IPS-NIHi11 (cell line): ENCODE results near the gene MFGE8.

Source experiments
- DNase-seq: peaks from one replicate; pipeline ENCODE4 v3.0.0; 2012; ENCODE audit warnings: mixed read lengths, low spot score

MFGE8 gene

DNA sequence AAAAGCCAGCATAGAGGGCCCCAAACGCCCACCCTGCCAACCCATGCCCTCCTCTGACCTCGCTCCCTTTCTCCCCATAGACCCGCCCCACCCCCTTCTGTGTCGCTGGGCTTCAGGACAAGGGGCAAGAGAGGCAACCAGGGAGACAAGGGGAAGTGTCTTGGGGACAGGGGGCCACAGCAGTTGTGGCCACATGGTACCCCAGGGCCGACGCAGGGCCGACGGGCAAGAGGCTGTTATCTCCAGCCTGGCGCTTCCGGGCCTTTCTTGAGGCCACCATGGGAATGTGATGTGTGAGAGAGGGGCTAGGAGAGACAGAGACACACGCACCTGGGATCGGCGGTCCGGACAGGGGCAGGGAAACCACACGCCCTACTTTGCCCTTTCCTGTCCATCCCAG is 14.4 kb downstream of the MFGE8 start:
- no peak for DNase-seq

- DNase-seq: no peak
These were observed 15.6 kb downstream of the MFGE8 start for GRCh38 chr15:88897456-88898194.

DNA sequence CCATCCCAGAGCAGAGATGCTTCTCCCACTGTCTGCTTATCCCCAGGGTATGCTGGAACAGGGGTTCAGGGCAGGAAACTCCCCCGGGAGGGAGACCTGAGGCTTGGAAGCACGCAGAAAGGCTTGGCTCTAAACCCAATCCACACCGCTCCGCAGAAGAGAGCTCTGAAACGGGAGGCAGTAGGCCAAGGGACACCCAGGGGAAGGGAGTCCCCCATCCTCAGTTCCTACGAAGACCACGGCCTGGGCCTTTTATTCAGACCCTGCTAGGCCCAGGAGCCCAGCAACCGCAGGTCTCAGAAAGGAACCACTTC is 16.1 kb downstream of the MFGE8 start:
- no peak for DNase-seq

- no peak for DNase-seq
These were observed 16.7 kb downstream of the MFGE8 start for GRCh38 chr15:88896333-88897033.

- peak; percentile 79 for DNase-seq
These were observed 18.1 kb downstream of the MFGE8 start, which contains the start of gene HAPLN3 for GRCh38 chr15:88894819-88895767. TSS of gene HAPLN3 (minus strand) at chr15:88895544. CDS start at chr15:88887298, 8,246 bp downstream.

DNA sequence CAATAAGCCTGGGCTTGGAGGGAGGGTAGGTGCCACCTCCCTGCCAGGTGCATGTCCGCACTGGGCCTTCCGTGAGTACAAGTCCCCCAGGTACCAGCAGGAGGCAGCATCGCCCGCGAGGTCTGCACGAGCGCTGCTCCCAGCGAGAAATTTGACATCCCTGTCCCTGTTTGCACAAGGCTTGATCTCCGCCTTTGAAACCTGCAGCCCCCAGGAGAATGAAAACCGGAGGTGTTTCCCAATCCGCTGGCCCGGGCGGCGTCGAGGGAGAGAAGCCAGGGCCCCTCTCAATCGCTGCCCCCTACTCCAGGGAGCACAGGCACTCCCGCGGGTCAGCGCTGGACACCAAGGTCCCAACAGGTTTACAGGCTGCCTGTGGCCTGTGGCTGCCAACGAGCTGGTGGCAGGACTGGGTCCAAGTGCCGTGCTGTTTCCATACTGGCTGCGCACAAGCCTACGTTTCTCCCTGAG is 18.8 kb downstream of the MFGE8 start:
- DNase-seq: peak; percentile 88

DNA sequence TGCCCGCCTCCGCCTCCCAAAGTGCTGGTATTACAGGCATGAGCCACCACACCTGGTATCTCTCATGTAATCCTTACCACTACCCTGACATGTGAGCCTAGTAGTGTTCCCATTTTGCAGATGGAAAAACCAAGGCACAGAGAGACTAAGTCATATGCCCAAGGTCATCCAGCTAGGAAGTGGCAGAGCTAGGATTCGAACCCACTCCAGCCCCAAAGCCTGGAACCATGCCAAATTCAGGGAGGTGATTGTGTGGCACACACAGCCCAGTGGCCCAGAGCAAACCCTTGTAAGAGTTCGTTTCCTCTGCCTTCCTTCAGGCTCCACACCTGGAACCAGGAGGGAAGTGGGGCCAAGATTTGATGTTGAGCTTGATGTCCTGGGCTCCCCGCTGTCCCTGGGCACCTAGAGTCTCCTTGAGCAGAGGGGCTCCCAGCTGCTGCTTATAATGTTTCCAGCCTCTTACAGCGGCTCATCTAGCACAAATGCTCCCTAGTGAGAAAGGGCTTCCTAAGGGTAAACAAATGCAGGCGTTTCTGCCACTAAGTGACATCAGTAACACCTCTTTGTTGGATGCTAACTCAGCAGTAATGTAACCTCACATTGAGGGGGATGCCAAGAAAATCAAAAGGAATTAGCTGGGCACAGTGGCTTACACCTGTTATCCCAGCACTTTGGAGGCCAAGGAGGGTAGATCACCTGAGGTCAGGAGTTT is 21.5 kb downstream of the MFGE8 start:
- no peak for DNase-seq

GRCh38 chr15:88890495-88890894 is 22.7 kb downstream of the MFGE8 start:
- DNase-seq: no peak

GRCh38 chr15:88888719-88889118 is 24.5 kb downstream of the MFGE8 start:
- DNase-seq: no peak

- DNase-seq: no peak
These were observed 26.1 kb downstream of the MFGE8 start for GRCh38 chr15:88887068-88887580.

DNA sequence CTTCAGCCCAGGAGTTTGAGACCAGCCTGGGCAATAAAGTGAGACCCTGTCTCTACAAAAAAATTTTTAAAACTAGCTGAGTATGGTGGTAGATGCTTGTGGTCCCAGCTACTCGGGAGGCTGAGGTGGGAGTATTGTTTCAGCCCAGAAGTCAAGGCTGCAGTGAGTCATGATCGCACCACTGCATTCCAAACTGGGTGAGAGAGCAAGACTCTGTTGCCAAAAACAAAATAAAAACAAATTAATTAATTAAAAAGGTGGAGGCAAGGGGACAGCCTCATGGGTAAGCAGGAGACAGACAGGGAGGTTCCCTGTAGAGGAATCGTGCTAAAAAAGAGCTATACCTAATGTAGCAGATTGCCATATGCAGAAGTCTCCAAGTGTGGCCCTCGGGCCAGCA is 30.4 kb downstream of the MFGE8 start:
- no peak for DNase-seq

DNA sequence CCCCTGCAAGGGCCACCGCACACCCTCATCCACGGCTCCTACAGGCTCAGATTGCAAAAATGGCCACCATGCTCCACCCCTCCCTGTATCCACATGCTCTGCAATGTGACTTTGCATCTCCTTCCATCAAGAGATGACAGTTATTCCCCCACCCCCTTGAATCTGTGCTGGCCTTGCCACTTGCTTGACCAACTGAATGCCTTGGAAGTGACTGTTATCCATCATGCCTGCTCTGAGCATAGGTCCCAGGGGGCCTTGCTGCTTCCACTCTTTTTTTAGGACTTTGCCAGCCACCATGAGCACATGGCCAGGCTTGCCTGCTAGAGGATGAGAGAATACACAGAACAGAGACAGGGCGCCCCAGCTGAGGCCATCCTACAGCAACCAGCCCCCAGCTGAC is 31.4 kb downstream of the MFGE8 start:
- DNase-seq: no peak

GRCh38 chr15:88880944-88881740 is 32.0 kb downstream of the MFGE8 start:
- DNase-seq: no peak

GRCh38 chr15:88878720-88879184 is 34.4 kb downstream of the MFGE8 start:
- DNase-seq: peak; percentile 88

- DNase-seq: no peak
These were observed 35.3 kb downstream of the MFGE8 start for GRCh38 chr15:88877906-88878305.

GRCh38 chr15:88877415-88877814 is 35.8 kb downstream of the MFGE8 start:
- DNase-seq: no peak

DNA sequence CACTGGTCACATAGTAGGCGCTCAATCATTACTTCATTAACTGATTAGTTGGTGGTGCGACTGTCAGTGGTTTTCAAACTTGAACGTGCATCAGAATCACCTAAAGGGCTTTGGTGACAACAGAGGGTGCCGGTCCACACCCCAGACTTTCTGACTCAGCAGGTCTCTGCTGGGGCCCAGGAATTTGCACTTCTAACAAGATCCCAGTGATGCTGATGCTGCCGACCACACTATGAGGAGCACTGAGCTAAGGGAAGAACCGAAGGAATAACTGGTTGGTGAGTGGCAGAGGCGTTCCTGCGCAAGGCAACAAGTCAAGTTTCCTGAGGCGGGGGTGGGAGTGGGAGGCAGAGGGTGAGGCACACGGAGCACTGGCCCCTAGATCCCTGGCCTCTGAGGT is 36.6 kb downstream of the MFGE8 start:
- DNase-seq: no peak

GRCh38 chr15:88874684-88875083 is 38.5 kb downstream of the MFGE8 start:
- DNase-seq: no peak

- no peak for DNase-seq
These were observed 38.9 kb downstream of the MFGE8 start for GRCh38 chr15:88874275-88874674.

DNA sequence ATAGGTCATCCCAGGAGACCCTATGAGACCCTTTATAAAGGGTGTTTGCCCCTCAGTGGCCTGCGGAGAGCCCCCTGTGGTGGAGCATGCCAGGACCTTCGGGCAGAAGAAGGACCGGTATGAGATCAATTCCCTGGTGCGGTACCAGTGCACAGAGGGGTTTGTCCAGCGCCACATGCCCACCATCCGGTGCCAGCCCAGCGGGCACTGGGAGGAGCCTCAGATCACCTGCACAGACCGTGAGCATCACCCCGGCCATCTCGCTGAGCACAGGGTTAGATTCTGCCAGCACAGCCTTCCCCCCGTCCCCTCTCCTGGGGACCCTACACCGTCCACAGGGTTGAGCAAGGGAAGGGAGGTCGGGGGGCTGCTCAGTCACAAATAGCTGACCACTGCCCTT is 39.4 kb downstream of the MFGE8 start:
- DNase-seq: no peak

DNA sequence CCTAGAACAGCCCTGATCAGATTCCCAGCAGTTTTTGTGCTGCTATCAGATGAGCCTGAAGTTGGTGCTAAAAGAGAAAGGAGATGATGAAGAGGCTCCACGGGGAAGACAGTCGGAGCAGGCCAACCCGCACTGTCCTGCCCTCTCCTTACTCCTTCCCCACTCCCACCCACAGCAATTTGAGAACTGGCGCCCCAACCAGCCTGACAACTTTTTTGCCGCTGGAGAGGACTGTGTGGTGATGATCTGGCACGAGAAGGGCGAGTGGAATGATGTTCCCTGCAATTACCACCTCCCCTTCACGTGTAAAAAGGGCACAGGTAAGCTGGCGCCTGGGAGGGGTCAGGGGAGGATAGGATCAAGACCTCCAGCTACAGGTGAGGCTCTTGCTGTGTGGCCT is 40.5 kb downstream of the MFGE8 start:
- no peak for DNase-seq
